Measurements from ENCODE around the gene MAP1B. TPM values are rescaled to one million over a fixed set of nuclear protein-coding genes. Genes with fewer than 3 reads are reported as not detected.

The MAP1B gene
- polyA plus RNA-seq, 3 donors: 0.02 TPM; not detected in 2

DNA sequence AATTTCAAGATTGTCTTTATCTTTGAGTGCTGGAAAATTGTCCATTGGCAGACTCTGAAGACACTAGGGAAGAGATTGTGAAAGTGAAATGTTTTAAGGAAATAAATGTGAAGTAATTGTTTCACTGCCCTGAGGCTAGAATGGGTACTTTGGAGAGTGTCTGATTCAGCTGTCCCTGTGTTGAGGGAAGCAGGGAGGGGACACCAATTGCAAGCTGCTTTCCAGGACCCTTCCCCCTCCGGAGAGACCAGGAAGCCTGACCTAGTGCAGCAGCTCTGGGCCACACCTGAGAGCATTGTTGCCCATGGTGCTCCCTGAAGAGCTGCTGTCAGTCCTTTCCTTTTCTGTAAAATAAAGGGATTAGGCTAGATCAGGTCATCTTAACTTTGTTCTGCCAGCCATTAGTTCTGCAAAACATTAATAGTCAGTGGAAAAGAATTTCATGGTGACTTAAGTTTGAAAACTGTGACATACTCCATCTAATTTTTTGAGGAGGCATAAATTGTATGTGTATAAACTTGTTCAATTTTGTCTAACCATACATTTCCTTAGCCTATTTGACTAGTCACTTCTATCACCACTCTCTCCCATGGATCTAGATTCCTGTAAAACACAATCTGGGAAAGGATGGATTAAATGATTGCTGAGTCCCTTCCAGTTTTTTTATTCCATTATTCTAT is 18.8 kb downstream of the MAP1B start:
- intact Hi-C loops (cut with micrococcal nuclease): no loop called here
- H3K4me3 ChIP-seq (replicated peaks in 1 of 3; ENCODE audit: low read depth in 2 of 3, low read length in 3 of 3): no peak overlapping the region
- H3K4me3 Mint-ChIP-seq: no peak overlapping the region
- no peaks in the 10 kb centered on the region for H4K20me1 ChIP-seq (ENCODE audit: insufficient read depth, low read length)
- H3K9me3 Mint-ChIP-seq: no peaks in the 10 kb centered on the region
- H3K27ac Mint-ChIP-seq: no peak overlapping the region
- H3K27ac ChIP-seq (ENCODE audit: low read depth in 1 of 2, low read length in 2 of 2): no peak overlapping the region
- no peaks in the 10 kb centered on the region for H3K9me3 ChIP-seq (replicated peaks in 1 of 2; ENCODE audit: control insufficient read depth in 1 of 2, insufficient read depth in 1 of 2, low read length in 2 of 2)
- H3K4me2 ChIP-seq (replicated peaks; ENCODE audit: extremely low read depth, low read length, poor library complexity, severe bottlenecking): no peak overlapping the region
- WGBS (ENCODE audit: insufficient coverage): no CpG with 5 or more reads among the region's 1 CpG
- no peaks in the 10 kb centered on the region for H3K79me2 ChIP-seq (ENCODE audit: insufficient read depth, low read length)
- H3K4me1 Mint-ChIP-seq: no peaks in the 10 kb centered on the region
- no peak overlapping the region for H3K9ac ChIP-seq (ENCODE audit: insufficient read depth, low read length, poor library complexity, severe bottlenecking)
- no peaks in the 10 kb centered on the region for H3K36me3 ChIP-seq (replicated peaks in 1 of 2; ENCODE audit: control insufficient read depth in 1 of 2, insufficient read depth in 2 of 2, low read length in 2 of 2)
- H2AFZ ChIP-seq (ENCODE audit: insufficient read depth, low read depth, low read length, poor library complexity, severe bottlenecking): no peak overlapping the region
- no peak for DNase-seq
- no peaks in the 10 kb centered on the region for H3K4me1 ChIP-seq (ENCODE audit: control insufficient read depth in 1 of 2, insufficient read depth in 2 of 2, low read length in 2 of 2)
- peaks cover 9 to 32% (median 13%) of the 10 kb centered on the region in 3 donors for H3K27me3 Mint-ChIP-seq (ENCODE audit: low read depth in 3 of 3)
- peaks cover 7 to 9% of the 10 kb centered on the region in 2 donors for H3K27me3 ChIP-seq (ENCODE audit: control insufficient read depth in 2 of 2, insufficient read depth in 2 of 2, low read length in 2 of 2)
- TF ChIP-seq, protein P1, sequence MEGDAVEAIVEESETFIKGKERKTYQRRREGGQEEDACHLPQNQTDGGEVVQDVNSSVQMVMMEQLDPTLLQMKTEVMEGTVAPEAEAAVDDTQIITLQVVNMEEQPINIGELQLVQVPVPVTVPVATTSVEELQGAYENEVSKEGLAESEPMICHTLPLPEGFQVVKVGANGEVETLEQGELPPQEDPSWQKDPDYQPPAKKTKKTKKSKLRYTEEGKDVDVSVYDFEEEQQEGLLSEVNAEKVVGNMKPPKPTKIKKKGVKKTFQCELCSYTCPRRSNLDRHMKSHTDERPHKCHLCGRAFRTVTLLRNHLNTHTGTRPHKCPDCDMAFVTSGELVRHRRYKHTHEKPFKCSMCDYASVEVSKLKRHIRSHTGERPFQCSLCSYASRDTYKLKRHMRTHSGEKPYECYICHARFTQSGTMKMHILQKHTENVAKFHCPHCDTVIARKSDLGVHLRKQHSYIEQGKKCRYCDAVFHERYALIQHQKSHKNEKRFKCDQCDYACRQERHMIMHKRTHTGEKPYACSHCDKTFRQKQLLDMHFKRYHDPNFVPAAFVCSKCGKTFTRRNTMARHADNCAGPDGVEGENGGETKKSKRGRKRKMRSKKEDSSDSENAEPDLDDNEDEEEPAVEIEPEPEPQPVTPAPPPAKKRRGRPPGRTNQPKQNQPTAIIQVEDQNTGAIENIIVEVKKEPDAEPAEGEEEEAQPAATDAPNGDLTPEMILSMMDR (IDR thresholded peaks at IDR 0.05): no peak
- H3K36me3 Mint-ChIP-seq: no peaks in the 10 kb centered on the region

DNA sequence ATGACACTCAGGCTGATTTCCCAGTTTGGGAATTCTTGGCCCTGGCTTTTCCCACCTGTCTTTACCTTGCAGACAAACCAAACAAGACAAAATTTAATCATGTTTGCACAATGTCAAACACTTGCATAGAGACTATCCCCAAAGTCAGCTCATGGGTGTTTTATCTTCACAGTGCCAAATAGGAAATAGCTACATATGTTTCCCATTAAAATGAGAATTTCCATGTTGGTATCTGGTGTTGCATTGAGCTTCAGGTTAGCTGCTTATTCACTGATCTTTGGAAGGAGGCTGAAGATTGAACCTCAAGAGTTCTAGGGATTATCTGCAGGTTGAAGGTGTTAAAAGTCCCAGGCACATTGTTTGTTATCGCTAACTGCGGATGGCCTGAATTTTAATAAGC is 19.5 kb downstream of the MAP1B start:
- intact Hi-C loops (cut with micrococcal nuclease): no loop called here
- DNase-seq: no peak
- Mint-ChIP-seq H3K9me3 (no peaks in the 10 kb centered on the region), H3K4me1 (no peaks in the 10 kb centered on the region), H3K27me3 (ENCODE audit: low read depth in 3 of 3) (peaks cover 11 to 32% (median 15%) of the 10 kb centered on the region in 3 donors), H3K4me3 (no peak overlapping the region), H3K27ac (no peak overlapping the region), H3K36me3 (no peaks in the 10 kb centered on the region)
- TF ChIP-seq, protein P1 (IDR thresholded peaks at IDR 0.05): no peak
- Histone ChIP-seq H3K4me1 (ENCODE audit: control insufficient read depth in 1 of 2, insufficient read depth in 2 of 2, low read length in 2 of 2) (no peaks in the 10 kb centered on the region), H3K4me3 (replicated peaks in 1 of 3; ENCODE audit: low read depth in 2 of 3, low read length in 3 of 3) (no peak overlapping the region), H3K79me2 (ENCODE audit: insufficient read depth, low read length) (no peaks in the 10 kb centered on the region), H3K36me3 (replicated peaks in 1 of 2; ENCODE audit: control insufficient read depth in 1 of 2, insufficient read depth in 2 of 2, low read length in 2 of 2) (no peaks in the 10 kb centered on the region), H3K9ac (ENCODE audit: insufficient read depth, low read length, poor library complexity, severe bottlenecking) (no peak overlapping the region), H3K4me2 (replicated peaks; ENCODE audit: extremely low read depth, low read length, poor library complexity, severe bottlenecking) (no peak overlapping the region), H3K27ac (ENCODE audit: low read depth in 1 of 2, low read length in 2 of 2) (no peak overlapping the region), H3K9me3 (replicated peaks in 1 of 2; ENCODE audit: control insufficient read depth in 1 of 2, insufficient read depth in 1 of 2, low read length in 2 of 2) (no peaks in the 10 kb centered on the region), H4K20me1 (ENCODE audit: insufficient read depth, low read length) (no peaks in the 10 kb centered on the region), H2AFZ (ENCODE audit: insufficient read depth, low read depth, low read length, poor library complexity, severe bottlenecking) (no peak overlapping the region), H3K27me3 (ENCODE audit: control insufficient read depth in 2 of 2, insufficient read depth in 2 of 2, low read length in 2 of 2) (peaks cover 7 to 9% of the 10 kb centered on the region in 2 donors)
- no CpG with 5 or more reads among the region's 2 CpGs for WGBS (ENCODE audit: insufficient coverage)
